ENCODE data around the gene ANAPC16.
A peak's percentile ranks its signal among the peaks of the same experiment; 100 is the strongest.

Gene ANAPC16

GRCh38 chr10:72264536-72264935 is 48.7 kb downstream of the ANAPC16 start:
- peaks cover 3% of the 10 kb centered on the region for H3K79me2 ChIP-seq (ENCODE audit: control insufficient read depth, insufficient read depth, low read length, poor library complexity)
- no peak overlapping the region for H3K4me3 ChIP-seq (ENCODE audit: low read depth, low read length)
- H3K23ac ChIP-seq (ENCODE audit: low read length) = no peak overlapping the region
- DNase-seq = no peak
- H3K4ac ChIP-seq (ENCODE audit: low read depth, low read length) = no peak overlapping the region
- H3K14ac ChIP-seq (ENCODE audit: low read length) = peak overlapping the region; percentile 14
- no peak overlapping the region for H4K12ac ChIP-seq (ENCODE audit: low read depth, low read length)
- no peak overlapping the region for H4K8ac ChIP-seq (ENCODE audit: low read depth, low read length)
- no peak overlapping the region for H3K4me2 ChIP-seq (ENCODE audit: low read length)
- peak overlapping the region; percentile 49 for H2BK120ac ChIP-seq (ENCODE audit: insufficient read depth, low read length, poor library complexity)
- peak overlapping the region; percentile 67 for H2BK12ac ChIP-seq (ENCODE audit: low read length)
- H3K9me3 ChIP-seq (ENCODE audit: insufficient read depth, low read depth, low read length) = peaks cover 3% of the 10 kb centered on the region
- H3K4me1 ChIP-seq (ENCODE audit: control insufficient read depth in 1 of 2, insufficient read depth in 2 of 2, low read length in 2 of 2) = peaks cover 30 to 36% of the 10 kb centered on the region in 2 experiments
- no peaks in the 10 kb centered on the region for H3K27me3 ChIP-seq (ENCODE audit: insufficient read depth, low read length)
- no peak overlapping the region for H2AFZ ChIP-seq (ENCODE audit: insufficient read depth, low read length, poor library complexity)
- H3K9ac ChIP-seq (ENCODE audit: low read length) = no peak overlapping the region
- no peak overlapping the region for H3K18ac ChIP-seq (ENCODE audit: low read length)
- peak overlapping the region; percentile 5 for H3K27ac ChIP-seq (ENCODE audit: low read depth, low read length)
- no peaks in the 10 kb centered on the region for H3K36me3 ChIP-seq (ENCODE audit: control insufficient read depth in 1 of 2, insufficient read depth in 2 of 2, low read length in 2 of 2)
- H2AK5ac ChIP-seq (ENCODE audit: low read length) = no peak overlapping the region
- no peak overlapping the region for H2BK5ac ChIP-seq (ENCODE audit: low read depth, low read length, poor library complexity)
- no CpG with 5 or more reads among the region's 1 CpG for WGBS (ENCODE audit: extremely low coverage, insufficient coverage, insufficient read length)
- peaks cover 26% of the 10 kb centered on the region for H3K79me1 ChIP-seq (ENCODE audit: low read length)
- peak overlapping the region; percentile 50 for H4K91ac ChIP-seq (ENCODE audit: low read depth, low read length)

GRCh38 chr10:72265508-72265907 is 49.7 kb downstream of the ANAPC16 start:
- H2BK5ac ChIP-seq (ENCODE audit: low read depth, low read length, poor library complexity) = peak overlapping the region; percentile 32
- H3K27ac ChIP-seq (ENCODE audit: low read depth, low read length) = peak overlapping the region; percentile 68
- no peak overlapping the region for H3K4me2 ChIP-seq (ENCODE audit: low read length)
- no peaks in the 10 kb centered on the region for H3K27me3 ChIP-seq (ENCODE audit: insufficient read depth, low read length)
- peak overlapping the region; percentile 98 for H2BK12ac ChIP-seq (ENCODE audit: low read length)
- peak overlapping the region; percentile 68 for H4K8ac ChIP-seq (ENCODE audit: low read depth, low read length)
- peaks cover 3% of the 10 kb centered on the region for H3K9me3 ChIP-seq (ENCODE audit: insufficient read depth, low read depth, low read length)
- H3K14ac ChIP-seq (ENCODE audit: low read length) = peak overlapping the region; percentile 9
- WGBS (ENCODE audit: extremely low coverage, insufficient coverage, insufficient read length) = no CpG with 5 or more reads among the region's 6 CpGs
- H3K4me1 ChIP-seq (ENCODE audit: control insufficient read depth in 1 of 2, insufficient read depth in 2 of 2, low read length in 2 of 2) = peaks cover 22 to 26% of the 10 kb centered on the region in 2 experiments
- H2AK5ac ChIP-seq (ENCODE audit: low read length) = peak overlapping the region; percentile 67
- peak overlapping the region; percentile 20 for H3K9ac ChIP-seq (ENCODE audit: low read length)
- H3K79me1 ChIP-seq (ENCODE audit: low read length) = peaks cover 18% of the 10 kb centered on the region
- peaks cover 3% of the 10 kb centered on the region for H3K79me2 ChIP-seq (ENCODE audit: control insufficient read depth, insufficient read depth, low read length, poor library complexity)
- peak overlapping the region; percentile 12 for H3K18ac ChIP-seq (ENCODE audit: low read length)
- peak overlapping the region; percentile 62 for H2AFZ ChIP-seq (ENCODE audit: insufficient read depth, low read length, poor library complexity)
- peak overlapping the region; percentile 14 for H3K4ac ChIP-seq (ENCODE audit: low read depth, low read length)
- no peak for DNase-seq
- peak overlapping the region; percentile 50 for H2BK120ac ChIP-seq (ENCODE audit: insufficient read depth, low read length, poor library complexity)
- H4K91ac ChIP-seq (ENCODE audit: low read depth, low read length) = peak overlapping the region; percentile 79
- no peak overlapping the region for H3K4me3 ChIP-seq (ENCODE audit: low read depth, low read length)
- H3K36me3 ChIP-seq (ENCODE audit: control insufficient read depth in 1 of 2, insufficient read depth in 2 of 2, low read length in 2 of 2) = no peaks in the 10 kb centered on the region
- H3K23ac ChIP-seq (ENCODE audit: low read length) = no peak overlapping the region
- no peak overlapping the region for H4K12ac ChIP-seq (ENCODE audit: low read depth, low read length)

- H3K36me3 ChIP-seq (ENCODE audit: control insufficient read depth in 1 of 2, insufficient read depth in 2 of 2, low read length in 2 of 2) = no peaks in the 10 kb centered on the region
- peak overlapping the region; percentile 20 for H3K9ac ChIP-seq (ENCODE audit: low read length)
- peak overlapping the region; percentile 79 for H4K91ac ChIP-seq (ENCODE audit: low read depth, low read length)
- H4K12ac ChIP-seq (ENCODE audit: low read depth, low read length) = no peak overlapping the region
- H4K8ac ChIP-seq (ENCODE audit: low read depth, low read length) = peak overlapping the region; percentile 68
- H3K9me3 ChIP-seq (ENCODE audit: insufficient read depth, low read depth, low read length) = peaks cover 3% of the 10 kb centered on the region
- H3K4me1 ChIP-seq (ENCODE audit: control insufficient read depth in 1 of 2, insufficient read depth in 2 of 2, low read length in 2 of 2) = peaks cover 21 to 25% of the 10 kb centered on the region in 2 experiments
- peak overlapping the region; percentile 68 for H3K27ac ChIP-seq (ENCODE audit: low read depth, low read length)
- no peak overlapping the region for H3K4me2 ChIP-seq (ENCODE audit: low read length)
- H3K4me3 ChIP-seq (ENCODE audit: low read depth, low read length) = no peak overlapping the region
- peaks cover 18% of the 10 kb centered on the region for H3K79me1 ChIP-seq (ENCODE audit: low read length)
- H2BK5ac ChIP-seq (ENCODE audit: low read depth, low read length, poor library complexity) = peak overlapping the region; percentile 32
- H3K14ac ChIP-seq (ENCODE audit: low read length) = peak overlapping the region; percentile 9
- peak overlapping the region; percentile 98 for H2BK12ac ChIP-seq (ENCODE audit: low read length)
- no peaks in the 10 kb centered on the region for H3K27me3 ChIP-seq (ENCODE audit: insufficient read depth, low read length)
- H2AFZ ChIP-seq (ENCODE audit: insufficient read depth, low read length, poor library complexity) = no peak overlapping the region
- H3K23ac ChIP-seq (ENCODE audit: low read length) = no peak overlapping the region
- peak overlapping the region; percentile 50 for H2BK120ac ChIP-seq (ENCODE audit: insufficient read depth, low read length, poor library complexity)
- no peak for DNase-seq
- peaks cover 2% of the 10 kb centered on the region for H3K79me2 ChIP-seq (ENCODE audit: control insufficient read depth, insufficient read depth, low read length, poor library complexity)
- peak overlapping the region; percentile 12 for H3K18ac ChIP-seq (ENCODE audit: low read length)
- H3K4ac ChIP-seq (ENCODE audit: low read depth, low read length) = no peak overlapping the region
- no CpG with 5 or more reads among the region's 11 CpGs for WGBS (ENCODE audit: extremely low coverage, insufficient coverage, insufficient read length)
- H2AK5ac ChIP-seq (ENCODE audit: low read length) = peak overlapping the region; percentile 67
These were observed 50.4 kb downstream of the ANAPC16 start for GRCh38 chr10:72265990-72266865.

- Histone ChIP-seq H3K36me3 (ENCODE audit: control insufficient read depth in 1 of 2, insufficient read depth in 2 of 2, low read length in 2 of 2) (no peaks in the 10 kb centered on the region), H2BK120ac (ENCODE audit: insufficient read depth, low read length, poor library complexity) (peak overlapping the region; percentile 11), H4K91ac (ENCODE audit: low read depth, low read length) (peak overlapping the region; percentile 63), H3K79me1 (ENCODE audit: low read length) (peaks cover 11% of the 10 kb centered on the region), H2AFZ (ENCODE audit: insufficient read depth, low read length, poor library complexity) (no peak overlapping the region), H3K79me2 (ENCODE audit: control insufficient read depth, insufficient read depth, low read length, poor library complexity) (peaks cover 2% of the 10 kb centered on the region), H2AK5ac (ENCODE audit: low read length) (no peak overlapping the region), H3K4me3 (ENCODE audit: low read depth, low read length) (peak overlapping the region; percentile 27), H3K18ac (ENCODE audit: low read length) (peak overlapping the region; percentile 23), H3K27me3 (ENCODE audit: insufficient read depth, low read length) (no peaks in the 10 kb centered on the region), H3K27ac (ENCODE audit: low read depth, low read length) (peak overlapping the region; percentile 7), H3K4ac (ENCODE audit: low read depth, low read length) (no peak overlapping the region), H3K23ac (ENCODE audit: low read length) (no peak overlapping the region), H4K8ac (ENCODE audit: low read depth, low read length) (peak overlapping the region; percentile 6), H2BK5ac (ENCODE audit: low read depth, low read length, poor library complexity) (no peak overlapping the region), H3K9ac (ENCODE audit: low read length) (no peak overlapping the region), H3K4me1 (ENCODE audit: control insufficient read depth in 1 of 2, insufficient read depth in 2 of 2, low read length in 2 of 2) (peaks cover 15 to 20% of the 10 kb centered on the region in 2 experiments), H3K14ac (ENCODE audit: low read length) (no peak overlapping the region), H3K9me3 (ENCODE audit: insufficient read depth, low read depth, low read length) (peaks cover 3% of the 10 kb centered on the region), H3K4me2 (ENCODE audit: low read length) (no peak overlapping the region), H4K12ac (ENCODE audit: low read depth, low read length) (no peak overlapping the region), H2BK12ac (ENCODE audit: low read length) (peak overlapping the region; percentile 34)
- no peak for DNase-seq
- no CpG with 5 or more reads among the region's 6 CpGs for WGBS (ENCODE audit: extremely low coverage, insufficient coverage, insufficient read length)
These were observed 51.6 kb downstream of the ANAPC16 start for GRCh38 chr10:72267381-72267780.
